Measurements from ENCODE around the gene TEX264.

TEX264 gene

GRCh38 chr3:51698209-51698608 lies 27.2 kb downstream of the TEX264 start:
- no peak for DNase-seq
- ATAC-seq, result no peak

DNA sequence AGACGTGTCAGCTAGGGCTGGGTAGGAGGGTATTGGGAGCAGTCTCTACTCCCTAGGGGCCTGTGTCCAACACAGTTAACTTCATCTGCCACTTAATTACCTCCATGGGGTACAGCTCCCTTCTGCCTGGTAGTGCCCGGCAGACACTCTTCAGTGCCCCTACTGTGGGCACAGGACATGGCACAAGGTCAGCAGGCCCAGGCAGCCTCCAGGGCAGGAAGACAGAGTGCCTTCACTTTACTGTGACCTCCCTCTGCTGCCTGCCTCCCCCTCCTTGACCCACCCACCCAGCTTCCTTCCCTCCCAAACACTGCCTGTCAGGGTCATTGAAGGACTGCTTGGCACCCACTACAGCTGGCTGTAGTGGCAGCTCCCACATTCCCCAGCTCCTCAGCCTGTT lies 29.4 kb downstream of the TEX264 start:
- DNase-seq (no peak), ATAC-seq (no peak)

GRCh38 chr3:51702156-51702555 lies 31.1 kb downstream of the TEX264 start:
- no peak for ATAC-seq
- no peak for DNase-seq

DNA sequence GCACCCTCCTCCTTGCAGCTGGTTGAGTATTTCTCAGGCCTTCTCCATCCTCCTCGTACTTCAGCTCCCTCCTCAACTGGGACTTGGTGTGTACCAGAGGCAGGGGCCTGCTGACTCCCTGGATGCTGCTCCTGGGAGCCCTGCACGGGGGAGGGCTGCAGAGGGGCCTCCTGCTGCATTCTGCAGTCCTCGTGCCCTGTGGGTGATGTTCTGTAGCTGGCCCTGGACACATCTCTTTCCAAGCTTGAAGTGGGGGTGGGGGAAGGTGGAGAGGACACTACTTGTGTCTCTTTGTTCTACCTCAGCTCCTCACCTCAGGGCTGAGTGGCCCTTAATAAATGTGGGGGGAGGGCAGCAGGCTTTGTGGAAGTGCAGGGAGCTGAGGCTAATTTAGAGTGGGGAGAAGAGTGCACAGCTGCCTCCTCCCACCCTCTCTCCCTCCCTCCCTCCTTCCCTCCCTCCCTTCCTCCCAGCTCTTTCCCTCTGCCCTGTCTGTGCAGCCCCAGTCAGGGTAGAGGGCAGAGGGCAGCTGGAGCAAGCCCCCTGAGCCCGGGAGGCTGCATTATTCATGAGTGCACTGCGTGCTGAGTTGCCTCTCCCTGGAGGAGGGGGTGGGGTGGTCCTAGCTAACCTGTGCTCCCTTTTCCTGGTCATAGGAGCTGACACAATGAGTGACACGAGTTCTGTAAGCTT lies 32.2 kb downstream of the TEX264 start:
- no peak for DNase-seq
- no peak for ATAC-seq

GRCh38 chr3:51703761-51704510 lies 32.9 kb downstream of the TEX264 start:
- DNase-seq (no peak), ATAC-seq (no peak)

DNA sequence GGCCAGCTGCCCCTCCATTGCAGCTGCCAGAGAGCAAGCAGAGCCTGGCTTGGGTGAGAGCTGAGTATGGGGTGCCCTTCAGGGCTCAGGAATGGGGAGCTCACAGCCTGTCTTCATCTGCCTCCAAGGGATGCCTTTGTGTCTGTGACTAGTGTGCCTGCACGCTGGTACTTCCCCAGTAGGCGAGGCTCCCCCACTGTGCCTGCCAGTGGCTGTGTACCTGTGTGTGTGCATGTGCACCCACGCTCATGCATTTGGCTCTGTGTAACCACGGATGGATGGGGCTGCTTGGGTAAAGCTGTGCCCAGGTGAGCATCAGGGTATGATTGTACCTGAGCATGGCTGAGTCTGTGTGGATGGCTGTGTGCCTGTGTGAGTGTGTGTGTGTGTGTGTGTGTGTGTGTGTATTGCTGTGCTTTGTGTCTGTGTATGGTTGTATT lies 33.5 kb downstream of the TEX264 start:
- ATAC-seq, result no peak
- no peak for DNase-seq

DNA sequence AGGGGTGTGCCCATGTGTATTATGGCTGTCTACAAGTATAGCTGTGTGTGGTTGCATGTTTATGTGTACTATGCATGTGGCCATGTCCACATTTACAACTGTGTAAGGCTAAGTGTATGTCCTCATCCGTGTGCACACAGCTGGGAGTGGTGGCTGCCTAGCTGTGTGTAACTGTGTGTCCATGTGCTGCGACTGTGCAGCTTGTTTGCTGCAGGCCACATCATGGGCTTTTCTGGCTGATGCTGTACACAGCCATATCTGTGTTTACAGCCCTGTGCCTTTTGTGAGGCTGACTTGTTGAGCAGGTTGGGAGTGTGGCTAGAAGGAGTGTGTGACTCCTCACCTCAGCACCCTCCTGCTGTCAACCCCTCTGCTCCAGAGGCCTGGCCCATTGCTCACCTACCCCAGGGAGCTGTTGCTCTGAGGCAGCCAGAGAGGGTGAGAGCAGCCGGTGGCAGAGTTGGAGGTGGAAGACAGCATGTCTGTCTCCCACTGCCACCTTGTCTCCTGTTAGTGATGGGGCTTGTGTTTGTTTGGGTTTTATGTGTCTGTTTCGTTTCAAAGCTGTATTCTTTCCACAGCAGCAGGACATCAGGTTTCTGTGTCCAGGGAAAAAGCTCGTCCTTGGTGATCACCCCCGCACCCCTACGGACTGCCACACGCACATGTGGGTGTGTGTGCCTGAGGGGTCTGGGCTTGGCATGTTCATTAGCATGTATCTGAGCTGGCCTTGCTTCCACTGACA lies 34.4 kb downstream of the TEX264 start:
- no peak for ATAC-seq
- no peak for DNase-seq

DNA sequence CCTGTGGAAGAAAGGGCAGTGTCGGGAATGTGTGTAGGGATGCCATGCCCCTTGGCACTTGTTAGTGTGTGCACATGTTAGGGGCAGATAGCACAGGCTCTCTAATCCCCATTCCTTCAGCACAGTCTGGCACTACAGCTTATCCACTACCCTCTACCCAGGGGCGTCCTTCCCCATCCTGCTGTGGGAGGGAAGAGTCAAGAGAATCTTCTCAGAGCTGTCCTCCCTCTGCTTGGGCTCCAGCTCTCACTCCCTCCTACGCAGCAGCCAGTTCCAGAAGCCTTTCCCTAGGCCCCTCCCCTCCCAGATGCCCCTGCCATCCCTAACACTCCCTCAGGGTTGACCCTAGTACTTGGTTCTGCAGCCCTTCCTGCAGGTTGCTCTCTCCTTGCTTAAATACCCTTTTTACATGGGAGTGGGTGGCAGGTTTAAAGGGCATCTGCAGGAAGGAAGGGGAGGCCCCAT lies 35.0 kb downstream of the TEX264 start:
- no peak for ATAC-seq
- no peak for DNase-seq

DNA sequence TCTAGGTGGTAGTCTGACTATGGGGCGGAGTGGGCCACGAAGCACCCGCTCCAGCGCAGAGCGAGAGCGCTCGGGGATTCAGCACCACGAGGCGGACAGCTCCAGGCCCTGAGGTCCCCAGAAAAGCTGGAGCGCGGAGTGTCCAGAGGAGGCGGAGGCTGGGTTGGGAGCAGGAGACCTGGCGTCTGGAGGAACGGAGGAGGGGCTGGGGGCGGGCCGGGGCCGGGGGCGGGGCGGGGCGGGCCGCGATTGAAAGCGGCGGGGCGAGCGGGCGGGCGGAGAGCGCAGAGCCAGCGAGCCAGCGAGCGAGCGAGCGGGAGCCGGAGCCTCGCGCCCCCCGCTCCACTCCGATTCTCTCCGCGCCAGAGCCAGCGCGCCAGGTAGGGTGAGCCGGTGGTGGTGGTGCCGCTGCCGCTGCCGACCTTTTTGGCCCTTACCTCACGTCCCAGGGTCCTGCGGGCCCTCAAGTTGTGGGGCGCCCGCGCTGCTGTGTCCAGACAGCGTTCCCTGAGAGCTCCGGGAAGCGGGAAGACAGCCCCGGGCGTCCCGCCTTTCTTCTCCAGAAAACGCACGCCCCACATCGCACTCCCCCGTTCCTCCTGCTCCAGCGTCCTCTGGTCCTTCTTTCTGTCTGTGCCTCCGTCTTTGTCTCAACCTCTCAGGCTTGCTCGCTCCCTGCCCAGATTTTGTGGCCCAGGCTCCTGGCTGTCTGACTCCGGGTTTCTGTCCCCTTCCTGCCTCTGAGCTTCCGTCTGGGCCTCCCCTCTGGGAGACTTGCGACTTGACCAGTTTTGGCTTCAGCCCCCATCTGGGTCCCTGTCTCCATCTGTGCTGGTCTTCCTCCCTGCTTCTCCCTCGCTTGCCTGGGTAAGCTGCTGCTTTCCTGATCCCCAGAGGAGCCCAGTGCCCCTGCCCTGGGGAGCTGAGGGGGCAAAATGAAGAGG lies 36.0 kb downstream of the TEX264 start, which contains the start of gene GRM2:
Gene GRM2, plus strand, starts transcription at position 281 of the 944 bp plus-strand sequence. CDS start 1,916 bp downstream, outside the sequence.
- ATAC-seq (no peak), DNase-seq (peak; percentile 41)

GRCh38 chr3:51708216-51708845 lies 37.3 kb downstream of the TEX264 start:
- no peak for DNase-seq
- no peak for ATAC-seq

- ATAC-seq (no peak), DNase-seq (no peak)
Observed at GRCh38 chr3:51709004-51709420, 38.0 kb downstream of the TEX264 start.

- peak; percentile 30 for ATAC-seq
- no peak for DNase-seq
Observed at GRCh38 chr3:51709675-51710074, 38.6 kb downstream of the TEX264 start.

- DNase-seq, result no peak
- no peak for ATAC-seq
Observed at GRCh38 chr3:51710631-51711351, 39.7 kb downstream of the TEX264 start.

- no peak for ATAC-seq
- no peak for DNase-seq
Observed at GRCh38 chr3:51711352-51712037, 40.4 kb downstream of the TEX264 start.

GRCh38 chr3:51712038-51712420 lies 41.0 kb downstream of the TEX264 start:
- DNase-seq (no peak), ATAC-seq (no peak)

- no peak for DNase-seq
- no peak for ATAC-seq
Observed at GRCh38 chr3:51712511-51712931, 41.5 kb downstream of the TEX264 start.

DNA sequence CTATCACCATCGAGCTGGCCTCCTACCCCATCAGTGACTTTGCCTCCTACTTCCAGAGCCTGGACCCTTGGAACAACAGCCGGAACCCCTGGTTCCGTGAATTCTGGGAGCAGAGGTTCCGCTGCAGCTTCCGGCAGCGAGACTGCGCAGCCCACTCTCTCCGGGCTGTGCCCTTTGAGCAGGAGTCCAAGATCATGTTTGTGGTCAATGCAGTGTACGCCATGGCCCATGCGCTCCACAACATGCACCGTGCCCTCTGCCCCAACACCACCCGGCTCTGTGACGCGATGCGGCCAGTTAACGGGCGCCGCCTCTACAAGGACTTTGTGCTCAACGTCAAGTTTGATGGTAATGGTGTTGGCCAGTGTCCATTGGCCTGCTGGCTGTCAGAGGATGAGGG lies 41.9 kb downstream of the TEX264 start:
- DNase-seq, result no peak
- no peak for ATAC-seq

GRCh38 chr3:51715231-51715976 lies 44.4 kb downstream of the TEX264 start:
- ATAC-seq (no peak), DNase-seq (no peak)

DNA sequence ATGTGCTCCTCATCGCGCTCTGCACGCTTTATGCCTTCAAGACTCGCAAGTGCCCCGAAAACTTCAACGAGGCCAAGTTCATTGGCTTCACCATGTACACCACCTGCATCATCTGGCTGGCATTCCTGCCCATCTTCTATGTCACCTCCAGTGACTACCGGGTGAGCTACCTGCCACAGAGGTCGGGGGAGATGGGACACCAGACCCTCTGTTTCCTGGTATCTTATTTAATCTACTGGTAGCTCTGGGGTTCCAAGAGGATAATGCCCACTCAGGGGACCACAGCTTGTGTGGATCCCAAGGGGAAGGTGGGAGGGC lies 44.9 kb downstream of the TEX264 start:
- DNase-seq, result no peak
- no peak for ATAC-seq

All from stimulated activated naive CD8-positive, alpha-beta T cell treated with anti-CD3 and anti-CD28 coated beads, Interleukin-15, Interleukin-2, amounts not matched to agents 100 U/mL and 50 U/mL, for 24 hours (primary cell).